HEK293 (cell line): ENCODE measurements around the gene CCR3.
"Not testable (repeated sequence)": the region's sequence is repeated elsewhere in the genome, so short reads cannot be mapped to it uniquely, and the experiment has no call there.

Experiments
- SCRT2 ChIP-seq: fragments of 450-650 bp; formaldehyde crosslinking; IDR thresholded peaks from 2 replicates; pipeline ENCODE4 v1.5.1; 2016; ENCODE audit warnings: missing biosample characterization, missing genetic modification characterization
- SP2 ChIP-seq: fragments of 450-650 bp; formaldehyde crosslinking; IDR thresholded peaks from 2 replicates; pipeline ENCODE4 v1.5.1; 2016; ENCODE audit warnings: missing biosample characterization, missing genetic modification characterization
- TCF7L2 ChIP-seq: IDR thresholded peaks from 2 replicates; pipeline ENCODE4 v1.6.1; 2011; ENCODE audit warnings: low read depth, mild to moderate bottlenecking, inconsistent platforms, low read length, moderate library complexity, borderline replicate concordance
- ZNF146 ChIP-seq: fragments of 450-650 bp; formaldehyde crosslinking; IDR thresholded peaks from 2 replicates; pipeline ENCODE4 v1.5.1; 2016; ENCODE audit warnings: missing biosample characterization, missing genetic modification characterization
- ZNF596 ChIP-seq: fragments of 450-650 bp; IDR thresholded peaks from 2 replicates; pipeline ENCODE4 v1.5.0; 2018; ENCODE audit warnings: missing biosample characterization, mild to moderate bottlenecking, missing genetic modification characterization, moderate library complexity
- ZNF768 ChIP-seq: fragments of 450-650 bp; formaldehyde crosslinking; IDR thresholded peaks from 2 replicates; pipeline ENCODE4 v1.5.1; 2018; ENCODE audit warnings: missing biosample characterization, mild to moderate bottlenecking, missing genetic modification characterization
- TF ChIP-seq, protein P1 (sequence below): fragments of 450-650 bp; formaldehyde crosslinking; IDR thresholded peaks from 2 replicates; pipeline ENCODE4 v1.5.1; 2016; ENCODE audit warnings: missing biosample characterization, missing genetic modification characterization
- TF ChIP-seq, protein P2 (sequence below): fragments of 450-650 bp; formaldehyde crosslinking; IDR thresholded peaks from 2 replicates; pipeline ENCODE4 v1.5.1; 2016; ENCODE audit warnings: missing biosample characterization, missing genetic modification characterization
- TF ChIP-seq, protein P3 (sequence below): sonication (generic); formaldehyde crosslinking; IDR thresholded peaks from 2 replicates; pipeline ENCODE4 v1.8.1; 2022; ENCODE audit warnings: mild to moderate bottlenecking, moderate library complexity, missing genetic modification reagents
- TF ChIP-seq, protein P4 (sequence below): fragments of 450-650 bp; formaldehyde crosslinking; IDR thresholded peaks from 2 replicates; pipeline ENCODE4 v1.5.1; 2016; ENCODE audit warnings: missing biosample characterization, missing genetic modification characterization

DNA sequence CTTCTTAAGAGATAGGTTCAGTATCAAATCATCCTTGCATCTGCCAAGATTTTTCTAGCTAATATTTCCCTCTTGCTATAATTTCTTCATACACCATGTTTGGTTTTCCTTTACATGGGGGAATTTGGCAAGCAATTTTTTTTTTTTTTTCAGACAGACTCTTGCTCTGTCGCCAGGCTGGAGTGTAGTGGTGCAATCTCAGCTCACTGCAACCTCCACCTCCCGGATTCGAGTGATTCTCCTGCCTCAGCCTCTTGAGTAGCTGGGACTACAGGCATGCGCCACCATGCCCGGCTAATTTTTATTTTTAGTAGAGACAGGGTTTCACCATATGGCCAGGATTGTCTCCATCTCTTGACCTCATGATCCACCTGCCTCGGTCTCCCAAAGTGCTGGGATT, 34.7 kb upstream of the CCR3 start:
- not testable (repeated sequence) for TF ChIP-seq ZNF596 (tag by site-specific recombination); ZNF146 (tag by site-specific recombination); SCRT2 (tag by site-specific recombination); SP2 (tag by site-specific recombination); TCF7L2; ZNF768 (tag by site-specific recombination)
- TF ChIP-seq, protein P1, sequence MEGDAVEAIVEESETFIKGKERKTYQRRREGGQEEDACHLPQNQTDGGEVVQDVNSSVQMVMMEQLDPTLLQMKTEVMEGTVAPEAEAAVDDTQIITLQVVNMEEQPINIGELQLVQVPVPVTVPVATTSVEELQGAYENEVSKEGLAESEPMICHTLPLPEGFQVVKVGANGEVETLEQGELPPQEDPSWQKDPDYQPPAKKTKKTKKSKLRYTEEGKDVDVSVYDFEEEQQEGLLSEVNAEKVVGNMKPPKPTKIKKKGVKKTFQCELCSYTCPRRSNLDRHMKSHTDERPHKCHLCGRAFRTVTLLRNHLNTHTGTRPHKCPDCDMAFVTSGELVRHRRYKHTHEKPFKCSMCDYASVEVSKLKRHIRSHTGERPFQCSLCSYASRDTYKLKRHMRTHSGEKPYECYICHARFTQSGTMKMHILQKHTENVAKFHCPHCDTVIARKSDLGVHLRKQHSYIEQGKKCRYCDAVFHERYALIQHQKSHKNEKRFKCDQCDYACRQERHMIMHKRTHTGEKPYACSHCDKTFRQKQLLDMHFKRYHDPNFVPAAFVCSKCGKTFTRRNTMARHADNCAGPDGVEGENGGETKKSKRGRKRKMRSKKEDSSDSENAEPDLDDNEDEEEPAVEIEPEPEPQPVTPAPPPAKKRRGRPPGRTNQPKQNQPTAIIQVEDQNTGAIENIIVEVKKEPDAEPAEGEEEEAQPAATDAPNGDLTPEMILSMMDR (tag by site-specific recombination): not testable (repeated sequence)
- TF ChIP-seq, protein P2, sequence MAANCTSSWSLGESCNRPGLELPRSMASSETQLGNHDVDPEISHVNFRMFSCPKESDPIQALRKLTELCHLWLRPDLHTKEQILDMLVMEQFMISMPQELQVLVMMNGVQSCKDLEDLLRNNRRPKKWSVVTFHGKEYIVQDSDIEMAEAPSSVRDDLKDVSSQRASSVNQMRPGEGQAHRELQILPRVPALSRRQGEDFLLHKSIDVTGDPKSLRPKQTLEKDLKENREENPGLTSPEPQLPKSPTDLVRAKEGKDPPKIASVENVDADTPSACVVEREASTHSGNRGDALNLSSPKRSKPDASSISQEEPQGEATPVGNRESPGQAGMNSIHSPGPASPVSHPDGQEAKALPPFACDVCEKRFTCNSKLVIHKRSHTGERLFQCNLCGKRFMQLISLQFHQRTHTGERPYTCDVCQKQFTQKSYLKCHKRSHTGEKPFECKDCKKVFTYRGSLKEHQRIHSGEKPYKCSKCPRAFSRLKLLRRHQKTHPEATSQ: not testable (repeated sequence)
- TF ChIP-seq, protein P3, sequence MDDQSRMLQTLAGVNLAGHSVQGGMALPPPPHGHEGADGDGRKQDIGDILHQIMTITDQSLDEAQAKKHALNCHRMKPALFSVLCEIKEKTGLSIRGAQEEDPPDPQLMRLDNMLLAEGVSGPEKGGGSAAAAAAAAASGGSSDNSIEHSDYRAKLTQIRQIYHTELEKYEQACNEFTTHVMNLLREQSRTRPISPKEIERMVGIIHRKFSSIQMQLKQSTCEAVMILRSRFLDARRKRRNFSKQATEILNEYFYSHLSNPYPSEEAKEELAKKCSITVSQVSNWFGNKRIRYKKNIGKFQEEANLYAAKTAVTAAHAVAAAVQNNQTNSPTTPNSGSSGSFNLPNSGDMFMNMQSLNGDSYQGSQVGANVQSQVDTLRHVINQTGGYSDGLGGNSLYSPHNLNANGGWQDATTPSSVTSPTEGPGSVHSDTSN: not testable (repeated sequence)
- TF ChIP-seq, protein P4, sequence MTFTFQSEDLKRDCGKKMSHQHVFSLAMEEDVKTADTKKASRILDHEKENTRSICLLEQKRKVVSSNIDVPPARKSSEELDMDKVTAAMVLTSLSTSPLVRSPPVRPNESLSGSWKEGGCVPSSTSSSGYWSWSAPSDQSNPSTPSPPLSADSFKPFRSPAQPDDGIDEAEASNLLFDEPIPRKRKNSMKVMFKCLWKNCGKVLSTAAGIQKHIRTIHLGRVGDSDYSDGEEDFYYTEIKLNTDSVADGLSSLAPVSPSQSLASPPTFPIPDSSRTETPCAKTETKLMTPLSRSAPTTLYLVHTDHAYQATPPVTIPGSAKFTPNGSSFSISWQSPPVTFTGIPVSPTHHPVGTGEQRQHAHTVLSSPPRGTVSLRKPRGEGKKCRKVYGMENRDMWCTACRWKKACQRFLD (tag by site-specific recombination): not testable (repeated sequence)
